Stimulated activated CD4-positive, alpha-beta T cell treated with anti-CD3 and anti-CD28 coated beads, Interleukin-2, amount 100 ng/mL, for 4 hours (primary cell): ENCODE results near the gene REXO1.
"Not testable (repeated sequence)": the region's sequence is repeated elsewhere in the genome, so short reads cannot be mapped to it uniquely, and the experiment has no call there.

Source experiments
- DNase-seq: peaks from one replicate; pipeline ENCODE4 v3.0.0-alpha.2; 2020; ENCODE audit warnings: low read depth

REXO1 gene

DNA sequence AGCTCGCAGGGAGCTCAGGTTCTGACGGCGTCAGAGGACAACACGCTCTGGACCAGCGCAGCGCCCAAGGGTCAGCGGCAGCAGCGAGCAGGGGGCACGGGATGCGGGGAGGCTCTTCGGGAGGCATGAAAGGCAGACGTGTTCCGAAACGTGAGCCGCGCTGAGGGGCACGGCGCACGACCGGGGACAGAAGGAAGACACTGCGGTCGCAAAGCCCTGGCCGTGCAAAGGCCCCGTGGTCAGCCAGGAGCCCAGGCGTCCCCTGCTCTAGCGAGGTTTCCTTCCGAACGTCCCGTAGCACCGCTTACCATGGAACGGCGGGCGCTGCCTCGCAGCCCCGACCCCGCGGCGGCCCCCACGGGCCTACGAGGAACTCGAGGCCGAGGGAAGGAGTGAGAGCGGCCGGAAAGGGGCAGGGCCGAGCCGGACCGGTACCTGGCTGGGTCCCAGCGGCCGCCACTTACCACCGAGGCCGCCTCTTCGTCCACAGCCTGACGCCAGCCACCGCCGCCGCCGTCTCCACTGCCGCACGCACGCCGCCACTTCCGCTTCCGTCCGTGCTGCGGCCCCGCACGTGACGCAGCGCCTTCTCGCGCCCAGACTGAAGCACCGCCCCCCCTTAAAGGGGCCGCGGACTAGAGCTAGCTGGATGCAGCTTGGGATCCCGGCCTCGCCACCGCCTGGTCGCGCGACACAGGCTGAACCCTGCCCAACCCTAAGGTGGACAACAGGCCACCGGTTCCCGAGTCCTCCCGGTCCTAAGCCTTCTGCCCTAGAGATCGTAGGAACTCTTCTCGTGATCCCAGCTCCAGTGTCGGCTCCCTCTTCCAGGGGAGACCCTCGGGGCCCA lies 27.6 kb upstream of the REXO1 start:
- DNase-seq = peak; percentile 78

DNA sequence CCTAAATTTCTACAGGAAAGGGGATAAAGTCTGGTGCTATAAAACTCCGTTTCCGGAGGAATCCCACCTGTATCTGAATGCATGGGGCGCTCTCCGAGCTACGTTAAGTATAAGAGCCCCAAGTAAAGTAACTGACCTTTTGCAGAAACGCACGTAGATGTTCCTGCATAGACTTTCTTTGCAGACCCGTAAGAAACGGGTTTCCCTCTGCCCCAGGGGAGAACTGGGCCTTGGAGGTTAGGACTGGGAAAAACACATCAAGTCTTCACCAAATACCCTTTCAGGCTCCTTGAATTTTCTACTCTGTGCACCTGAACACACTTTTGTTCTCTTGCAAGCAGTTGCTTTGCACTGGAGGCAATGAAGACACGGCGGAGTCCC lies 27.0 kb upstream of the REXO1 start:
- DNase-seq = not testable (repeated sequence)

DNA sequence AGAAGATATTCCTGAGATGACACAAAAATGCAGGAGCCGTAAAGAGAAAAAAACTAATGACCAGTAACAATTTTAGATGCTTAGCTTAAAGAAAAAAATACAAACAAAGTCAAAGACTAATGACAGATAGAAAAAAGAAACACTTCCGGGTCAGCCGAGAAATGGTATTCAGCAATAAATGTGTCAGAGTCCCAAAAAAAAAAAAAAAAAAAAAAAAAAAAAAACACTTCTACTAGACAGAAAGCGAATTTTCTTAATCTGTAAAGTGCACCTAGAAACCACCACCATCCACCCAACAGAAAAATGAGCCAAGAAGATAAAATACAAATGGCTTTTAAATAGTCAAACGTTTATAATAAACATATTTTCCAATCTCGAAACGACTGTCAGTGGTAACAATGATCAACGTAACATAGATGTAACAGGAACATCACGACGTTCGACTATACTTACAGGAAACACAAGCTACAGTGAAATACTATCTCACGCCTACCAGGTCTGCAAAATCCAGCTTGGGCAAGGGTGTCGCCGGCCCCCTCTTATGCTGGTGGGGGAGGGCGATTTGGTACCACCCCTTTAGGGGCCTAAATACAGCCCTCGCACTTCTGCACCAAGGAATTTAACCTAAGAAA lies 26.4 kb upstream of the REXO1 start:
- no peak for DNase-seq

DNA sequence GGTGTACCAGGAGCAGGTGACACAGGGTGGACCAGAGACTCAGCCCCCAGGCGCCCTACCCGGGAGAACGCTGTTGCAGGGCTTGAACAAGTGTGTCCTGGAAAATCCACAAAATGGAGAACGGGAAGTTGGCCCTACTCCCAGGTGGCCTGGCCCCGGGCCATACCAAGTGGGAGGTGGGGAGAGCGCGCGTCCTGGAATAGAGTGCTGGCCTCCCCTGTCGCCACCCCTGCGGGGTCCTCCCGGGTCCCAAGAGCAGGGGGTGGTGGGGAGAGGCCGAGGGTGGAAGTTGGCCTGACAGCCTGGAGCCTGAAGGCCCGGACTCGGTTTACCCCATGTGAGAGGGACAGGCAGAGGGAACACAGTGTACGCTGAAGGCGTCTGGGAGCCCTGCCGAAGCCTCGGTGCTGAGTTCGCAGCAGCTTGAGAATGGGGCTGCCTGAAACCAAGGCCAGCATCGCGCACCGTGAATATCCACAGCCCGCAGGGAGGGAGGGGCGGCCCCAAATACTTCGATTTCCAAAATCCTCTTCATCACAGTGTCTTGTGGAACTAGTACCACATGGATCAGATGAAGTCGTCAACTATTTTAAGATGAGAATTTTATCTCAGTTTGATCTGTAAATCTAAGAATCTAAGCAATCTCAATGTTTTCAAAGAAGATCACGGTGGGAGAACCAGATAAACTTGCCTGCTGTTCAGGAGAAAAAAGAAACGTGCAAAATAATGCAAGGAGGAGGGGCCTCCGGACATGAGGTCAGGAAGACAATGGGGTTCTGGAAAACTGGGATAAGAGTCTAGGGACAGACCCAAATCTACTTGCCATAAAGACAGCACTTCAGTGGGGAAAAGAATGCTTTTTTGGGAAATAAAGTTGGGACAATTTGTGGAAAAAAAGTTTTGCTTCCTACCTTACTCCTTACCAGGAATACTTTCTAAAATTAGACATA lies 25.5 kb upstream of the REXO1 start:
- DNase-seq = no peak

DNA sequence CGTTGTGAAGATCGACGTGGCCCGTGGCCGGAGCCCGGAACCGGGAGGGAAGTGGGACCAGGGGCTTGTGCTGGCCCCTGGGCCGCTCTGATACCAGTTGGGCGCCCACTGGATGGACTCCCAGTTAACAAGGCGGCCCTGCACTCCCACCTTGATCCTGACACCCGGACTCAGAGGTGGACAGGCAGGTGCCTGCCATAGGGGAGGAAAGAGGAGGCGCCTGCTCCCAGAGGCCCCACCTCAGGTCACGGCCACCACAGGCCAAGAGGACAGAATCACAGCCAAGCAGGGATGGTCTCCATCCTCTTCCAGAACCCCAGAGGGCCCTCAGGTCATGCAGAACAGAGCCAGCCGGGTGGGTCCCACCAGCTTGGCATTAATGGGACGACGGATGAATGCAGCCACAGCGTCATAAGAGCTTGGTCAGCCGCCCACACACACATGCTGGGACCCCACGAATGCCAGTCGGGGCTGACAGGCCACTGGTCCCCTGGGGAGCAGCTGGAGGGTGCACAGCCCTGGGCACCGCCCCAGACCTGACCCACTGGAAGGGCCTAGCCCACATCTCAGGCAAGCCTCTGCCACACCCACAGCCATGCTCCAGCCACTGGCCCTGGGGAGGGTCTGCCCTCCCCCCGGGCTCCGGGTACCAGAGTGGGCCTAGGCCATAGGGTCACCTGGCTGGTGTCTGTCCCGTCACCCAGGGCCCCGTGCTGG lies 24.7 kb upstream of the REXO1 start:
- DNase-seq = no peak

DNA sequence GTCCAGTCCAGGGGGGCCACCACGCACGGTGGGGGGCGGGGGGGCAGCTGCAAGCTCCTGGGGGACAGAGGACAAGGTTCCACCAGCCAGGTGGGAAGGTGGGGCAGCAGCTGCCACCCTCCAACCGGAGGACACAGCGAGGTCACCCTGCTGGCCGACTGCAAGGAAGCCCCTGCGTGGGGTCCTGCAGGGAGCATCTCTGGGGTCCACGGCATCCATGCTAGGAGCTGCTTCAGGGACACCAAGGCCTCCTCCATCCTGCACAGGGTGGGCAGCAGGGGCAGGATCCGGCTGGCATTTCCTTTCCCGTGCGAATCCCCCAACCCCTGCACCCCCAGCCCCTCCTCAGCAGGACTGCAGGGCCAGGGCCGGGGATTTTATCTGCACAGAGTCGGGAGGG lies 23.3 kb upstream of the REXO1 start:
- DNase-seq = no peak

DNA sequence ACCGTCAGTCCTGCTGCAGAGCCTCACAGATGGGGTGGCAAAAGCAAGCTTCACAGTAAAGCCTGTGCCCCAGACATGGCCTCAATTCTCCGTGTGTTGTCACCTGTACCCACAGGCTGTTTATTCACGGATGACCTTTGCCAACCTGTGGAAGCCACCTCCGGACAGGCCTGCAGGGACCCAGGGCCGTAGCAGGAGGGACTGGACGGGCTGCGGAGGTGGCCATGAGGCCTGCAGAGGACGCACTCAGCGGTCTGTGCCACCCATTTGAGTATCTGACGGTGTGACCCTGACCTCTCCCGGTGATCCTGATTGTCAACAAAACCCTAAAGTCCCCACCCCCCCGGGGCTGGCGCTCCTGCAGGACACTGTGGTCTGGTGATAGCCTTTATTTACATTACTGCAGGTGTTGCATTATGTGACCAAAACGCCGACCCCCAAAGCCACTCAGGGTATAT lies 22.9 kb upstream of the REXO1 start:
- DNase-seq = no peak

DNA sequence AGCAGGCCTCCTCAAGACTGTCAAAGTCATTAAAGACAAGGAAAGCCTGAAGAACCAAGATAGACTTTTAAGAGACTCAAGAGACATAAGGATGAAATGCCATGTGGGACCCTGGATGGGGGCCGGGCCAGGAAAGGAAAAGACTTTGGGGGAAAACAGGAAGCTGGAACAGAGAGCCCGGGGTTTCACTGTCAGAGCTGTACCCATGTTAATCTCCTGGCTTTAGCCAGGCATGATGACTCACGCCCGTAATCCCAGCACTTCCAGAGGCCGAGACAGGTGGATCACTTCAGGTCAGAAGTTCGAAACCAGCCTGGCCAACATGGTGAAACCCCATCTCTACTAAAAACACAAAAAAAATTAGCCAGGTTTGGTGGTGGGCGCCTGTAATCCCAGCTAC lies 20.7 kb upstream of the REXO1 start:
- DNase-seq = no peak

DNA sequence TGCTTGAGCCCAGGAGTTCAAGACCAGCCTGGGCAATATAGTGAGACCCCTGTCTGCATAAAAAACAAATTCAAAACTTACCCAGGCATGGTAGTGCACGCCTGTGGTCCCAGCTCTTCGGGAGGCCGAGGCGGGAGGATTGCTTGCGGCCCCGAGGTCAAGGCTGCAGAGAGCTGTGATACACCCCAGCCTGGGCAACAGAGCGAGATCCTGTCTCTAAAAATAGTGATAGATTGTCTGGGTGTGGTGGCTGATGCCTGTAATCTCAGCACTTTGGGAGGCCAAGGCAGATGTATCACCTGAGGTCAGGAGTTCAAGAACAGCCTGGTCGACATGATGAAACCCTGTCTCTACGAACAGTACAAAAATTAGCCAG lies 19.1 kb upstream of the REXO1 start:
- DNase-seq = no peak

DNA sequence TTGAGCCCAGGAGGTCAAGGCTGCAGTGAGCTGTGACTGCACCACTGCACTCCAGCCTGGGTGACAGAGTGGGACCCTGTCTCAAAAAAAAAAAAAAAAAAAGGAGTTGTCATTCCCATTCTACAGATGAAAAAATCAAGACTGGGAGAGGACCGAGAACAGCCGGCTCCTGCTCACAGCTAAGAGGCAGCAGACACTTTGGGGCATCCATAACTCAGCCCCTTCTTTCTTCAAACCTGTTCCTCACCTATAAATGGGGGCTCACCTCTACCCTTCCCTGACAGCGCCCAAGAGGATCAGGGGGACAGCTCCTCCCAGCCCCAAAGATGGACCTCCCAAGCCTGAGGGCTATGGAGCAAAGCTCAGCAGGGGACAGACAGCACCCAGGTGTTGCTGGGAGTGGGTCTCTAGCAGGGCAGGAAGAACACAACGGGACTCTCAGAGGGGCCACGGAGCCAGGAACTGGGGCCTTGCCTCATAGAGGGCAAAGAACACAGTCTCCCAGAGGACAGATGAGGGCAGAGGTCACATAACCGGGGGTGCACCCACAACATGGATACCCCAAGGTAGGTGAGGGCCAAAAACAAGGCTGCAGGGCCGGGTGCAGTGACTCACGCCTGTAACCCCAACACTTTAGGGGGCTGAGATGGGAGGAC lies 18.5 kb upstream of the REXO1 start:
- no peak for DNase-seq

DNA sequence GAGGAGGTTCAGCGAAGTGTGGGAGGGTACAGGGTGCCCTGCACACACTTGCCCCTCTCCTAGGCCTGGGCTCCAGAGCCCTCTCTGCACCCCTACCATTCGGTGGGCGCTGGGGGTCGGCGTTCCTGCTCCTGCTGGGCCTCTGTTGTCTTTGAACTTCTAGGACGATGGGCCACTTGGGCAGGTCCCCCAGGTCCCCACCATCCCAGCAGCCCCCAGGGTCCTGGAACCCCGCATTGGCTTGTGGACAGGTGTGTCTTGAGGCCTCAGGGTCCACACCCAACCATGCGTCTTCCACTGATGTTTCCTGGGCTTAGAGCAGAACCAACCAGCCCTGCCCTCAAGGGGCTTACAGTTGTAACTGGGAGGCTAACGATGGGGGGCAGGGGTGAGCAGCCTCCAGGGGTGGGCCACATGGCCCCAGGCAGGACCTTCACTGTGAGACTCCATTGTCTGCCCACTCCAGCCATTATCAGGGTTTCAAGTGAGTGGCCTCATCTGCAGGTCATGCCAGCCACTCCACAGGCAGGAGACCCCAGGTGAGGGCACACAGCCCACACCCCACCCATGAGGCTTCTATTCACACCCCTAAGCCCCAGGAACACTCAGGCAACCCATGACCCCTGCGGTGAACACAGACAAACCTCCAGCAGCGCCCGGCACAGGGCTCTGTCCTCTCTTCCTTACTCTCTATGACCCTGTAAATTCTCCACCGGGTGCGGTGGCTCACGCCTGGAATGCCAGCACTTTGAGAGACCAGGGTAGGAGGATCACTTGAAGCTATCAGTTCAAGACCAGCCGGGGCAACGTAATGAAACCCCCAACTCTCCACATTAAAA lies 17.1 kb upstream of the REXO1 start:
- DNase-seq = no peak

DNA sequence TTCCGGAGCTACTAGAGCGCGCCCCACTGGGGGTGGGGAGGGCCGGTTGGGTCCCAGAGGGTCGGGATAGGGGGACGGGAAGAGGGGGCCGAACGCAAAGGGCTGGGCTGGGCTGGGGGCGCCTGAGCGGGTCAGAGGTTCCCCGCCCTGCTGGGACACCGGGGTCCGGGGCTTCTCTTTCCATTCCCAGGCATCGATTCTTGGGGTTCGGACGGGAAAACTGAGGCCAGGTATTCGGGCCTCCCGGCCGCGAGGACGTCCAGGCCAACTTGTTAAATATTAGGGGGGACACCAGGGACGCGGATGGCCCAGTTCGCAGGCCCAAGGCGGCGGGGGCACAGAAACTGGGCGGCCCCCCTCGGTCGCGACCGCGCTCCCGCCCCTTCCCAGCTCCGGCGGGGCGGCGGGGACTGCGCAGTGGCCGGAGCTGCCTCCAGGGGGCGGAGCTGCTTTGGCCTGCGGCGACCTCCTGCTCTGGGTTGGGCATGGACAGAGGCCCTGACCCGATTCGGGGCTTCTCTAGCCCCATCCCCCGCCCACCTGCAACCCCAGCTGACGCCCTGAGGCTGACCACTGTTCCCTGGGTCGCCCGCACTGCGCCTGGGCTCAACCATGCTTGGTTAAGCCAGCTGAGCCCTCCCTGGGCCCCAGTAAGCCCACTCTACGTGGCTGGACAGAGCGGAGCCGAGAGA lies 16.3 kb upstream of the REXO1 start:
- DNase-seq = peak; percentile 52

DNA sequence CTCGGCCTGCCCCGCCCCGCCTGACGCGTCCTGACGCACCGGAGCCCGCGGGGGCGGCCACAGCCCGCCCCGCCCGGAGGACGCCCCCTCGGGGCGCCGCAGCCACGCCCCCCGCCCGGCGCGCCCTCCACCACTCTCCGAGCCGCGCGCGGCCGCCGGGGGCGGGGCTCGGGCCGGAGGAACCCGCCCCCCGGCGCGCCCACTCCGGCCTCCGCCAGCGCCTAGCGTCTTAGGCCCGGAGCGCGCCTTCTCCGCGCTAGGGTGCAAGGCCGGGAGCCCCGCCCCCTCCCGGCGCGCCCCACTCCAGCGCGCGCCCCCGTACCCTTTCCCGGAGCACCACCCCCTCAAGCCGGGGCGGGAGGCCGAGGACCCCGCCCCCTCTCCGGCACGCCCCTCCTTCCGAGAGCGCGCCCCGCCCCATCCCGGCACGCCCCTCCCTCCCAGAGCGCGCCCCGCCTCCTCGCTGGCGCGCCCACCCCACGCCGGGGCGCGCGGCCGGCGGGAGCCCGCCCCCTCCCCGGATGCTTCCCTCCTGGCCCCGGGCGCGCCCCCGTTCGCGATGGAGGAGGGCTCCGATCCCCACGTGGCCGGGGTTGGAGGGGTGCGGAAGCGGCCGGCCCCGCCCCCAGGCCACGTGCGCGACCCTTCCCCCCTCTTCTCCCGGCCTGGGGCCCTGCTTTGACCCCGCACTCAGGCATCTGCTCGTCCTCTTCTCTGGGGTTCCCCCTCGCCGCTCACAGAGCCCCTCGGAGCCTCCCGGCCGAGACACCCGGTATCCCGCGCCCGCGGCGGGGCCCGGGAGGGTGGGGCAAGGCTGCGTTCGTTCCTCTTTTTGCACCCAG lies 15.6 kb upstream of the REXO1 start:
- peak; percentile 94 for DNase-seq

DNA sequence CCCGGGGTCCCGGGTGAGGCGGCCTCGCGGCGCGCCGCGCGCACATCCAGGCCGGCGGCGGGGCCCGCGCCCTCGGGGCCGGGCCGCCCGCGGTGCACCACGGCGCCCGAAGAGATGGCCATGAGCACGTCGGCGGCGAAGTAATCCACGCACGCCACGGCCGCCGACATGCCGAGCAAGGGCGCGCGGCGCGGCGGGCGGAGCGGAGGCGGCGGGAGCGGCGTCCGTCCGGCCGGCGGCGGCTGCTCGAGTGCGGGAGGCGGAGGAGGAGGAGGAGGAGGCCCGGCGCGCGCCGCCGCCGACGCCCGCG lies 15.0 kb upstream of the REXO1 start, which contains the start of gene KLF16:
Gene KLF16, minus strand, starts transcription at position 252 of the 310 bp plus-strand sequence. Its CDS starts 82 bp downstream, at position 170.
- no peak for DNase-seq

DNA sequence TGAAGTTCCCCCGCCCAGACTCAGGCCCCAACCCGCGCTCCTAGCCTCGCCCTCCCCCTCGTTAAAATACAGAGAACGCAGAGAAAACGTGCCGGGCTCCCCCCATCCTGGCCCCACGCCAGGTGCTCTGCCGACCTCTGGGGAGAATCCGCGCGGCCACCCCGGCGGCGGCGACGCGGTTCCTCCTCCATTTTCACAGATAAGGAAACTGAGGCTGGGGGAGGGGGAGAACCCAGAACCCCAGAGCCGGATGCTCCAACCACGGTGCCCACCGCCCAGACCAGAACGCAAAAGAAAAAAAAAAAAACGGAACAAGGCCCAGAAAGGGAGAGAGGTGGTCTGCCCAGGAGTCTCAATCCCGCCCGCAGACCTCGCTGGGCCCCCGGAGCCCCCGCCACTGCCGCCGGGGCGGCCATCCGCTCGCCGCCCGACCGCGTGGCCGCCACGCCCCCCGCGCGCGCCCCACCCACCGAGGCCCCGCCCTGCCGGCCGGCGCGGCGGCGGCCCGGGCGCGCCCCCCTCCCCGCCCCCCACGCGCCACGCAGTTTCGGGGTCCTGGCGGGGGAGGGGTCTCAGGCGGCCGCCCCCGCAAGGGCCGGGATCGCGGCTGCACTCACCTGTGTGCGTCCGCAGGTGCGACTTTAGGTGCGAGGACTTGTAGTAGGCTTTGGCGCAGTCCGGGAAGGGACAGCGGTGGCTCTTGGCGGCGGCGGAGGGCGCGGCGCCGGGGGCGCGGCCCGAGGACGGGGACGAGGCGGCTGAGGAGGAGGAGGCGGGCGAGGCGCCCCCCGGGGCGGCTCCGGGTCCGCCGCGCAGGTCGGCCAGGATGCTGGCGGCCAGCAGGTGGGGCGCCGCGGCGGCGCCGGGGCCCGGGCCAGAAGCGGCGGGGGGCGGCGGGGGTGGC lies 14.4 kb upstream of the REXO1 start:
- peak; percentile 36 for DNase-seq

DNA sequence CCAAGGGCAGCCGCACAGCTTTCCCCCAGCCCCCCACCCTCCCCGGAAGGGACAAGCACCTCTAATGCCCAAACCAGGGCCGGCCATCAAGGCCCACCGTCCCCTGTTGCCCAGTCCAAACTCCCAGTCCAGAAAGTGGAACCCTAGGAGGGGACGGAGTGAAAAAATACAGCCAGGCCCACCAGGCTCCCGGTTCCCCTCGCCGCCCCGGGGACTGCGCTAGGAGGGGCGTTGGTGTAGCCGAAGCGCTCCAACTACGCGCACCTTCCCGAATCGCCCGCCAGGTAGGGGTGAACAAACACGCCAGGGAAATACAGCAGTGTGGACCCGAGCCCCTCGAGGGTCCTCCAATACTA lies 13.8 kb upstream of the REXO1 start:
- no peak for DNase-seq

DNA sequence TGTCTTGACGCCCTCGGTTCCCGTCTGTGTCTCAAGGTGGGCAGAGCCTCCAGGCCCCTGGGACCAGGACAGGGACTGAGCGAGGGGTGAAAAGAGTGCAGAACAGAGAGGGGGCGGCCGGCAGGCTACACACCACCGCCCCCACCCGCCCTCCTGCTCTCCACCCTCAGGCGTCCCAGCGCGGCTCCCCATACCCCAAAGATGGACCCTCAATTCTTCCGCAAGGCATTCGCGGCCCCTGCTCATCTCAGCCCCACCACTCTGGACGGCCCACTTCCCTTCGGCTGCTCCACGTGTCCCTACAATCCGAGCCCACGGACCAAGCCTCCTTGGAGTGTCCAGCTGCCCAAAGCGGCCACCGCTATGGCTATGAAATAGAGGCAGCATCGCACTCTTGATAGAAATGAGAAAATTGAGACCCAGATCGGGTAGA lies 13.3 kb upstream of the REXO1 start:
- DNase-seq = no peak
